ENCODE measurements around the gene PCBP1.

- TF ChIP-seq POLR2A (IDR thresholded peaks at IDR 0.05; ENCODE audit: low read length) = no peak
- no peak for TF ChIP-seq GATA1 (IDR thresholded peaks at IDR 0.05; ENCODE audit: low read depth, low read length)
Measured at GRCh38 chr2:70111752-70112591, 24.7 kb downstream of the PCBP1 start.

Measured in erythroblast (primary cell).